ENCODE results near the gene SRCIN1. TPM values are rescaled to one million over a fixed set of nuclear protein-coding genes. Genes with fewer than 3 reads are reported as not detected.

The SRCIN1 gene
- polyA plus RNA-seq, 1 experiment = not detected

GRCh38 chr17:38584350-38584925, 21.3 kb downstream of the SRCIN1 start:
- CTCF ChIA-PET = interaction anchor here (0.7 to 4.9 kb wide), 13 partner anchors 12 to 92 kb away, joined by 3 to 49 read pairs (median 3); no protein-coding TSS in a partner anchor
- Histone ChIP-seq H3K27me3 (ENCODE audit: control insufficient read depth, insufficient read depth, low read length) (peaks cover 67% of the 10 kb centered on the region), H3K9me3 (ENCODE audit: control insufficient read depth, insufficient read depth, low read length) (no peaks in the 10 kb centered on the region), H3K27ac (ENCODE audit: low read depth, low read length) (no peak overlapping the region), H3K4me3 (ENCODE audit: low read depth, low read length) (no peak overlapping the region)
- POLR2A ChIA-PET = no interaction called here
- peak; percentile 88 for TF ChIP-seq CTCF (IDR thresholded peaks at IDR 0.05; ENCODE audit: low read depth, low read length)
- no peak for DNase-seq (ENCODE audit: low read depth, low spot score)

GRCh38 chr17:38583828-38584349, 21.9 kb downstream of the SRCIN1 start:
- Histone ChIP-seq H3K27me3 (ENCODE audit: control insufficient read depth, insufficient read depth, low read length) (peaks cover 67% of the 10 kb centered on the region), H3K9me3 (ENCODE audit: control insufficient read depth, insufficient read depth, low read length) (no peaks in the 10 kb centered on the region), H3K27ac (ENCODE audit: low read depth, low read length) (no peak overlapping the region), H3K4me3 (ENCODE audit: low read depth, low read length) (no peak overlapping the region)
- ChIA-PET CTCF (interaction anchor here (0.6 to 4.9 kb wide), 14 partner anchors 12 to 93 kb away, joined by 3 to 49 read pairs (median 3); no protein-coding TSS in a partner anchor), POLR2A (no interaction called here)
- DNase-seq (ENCODE audit: low read depth, low spot score) = no peak
- no peak for TF ChIP-seq CTCF (IDR thresholded peaks at IDR 0.05; ENCODE audit: low read depth, low read length)

GRCh38 chr17:38583176-38583575, 22.6 kb downstream of the SRCIN1 start:
- no peak for DNase-seq (ENCODE audit: low read depth, low spot score)
- no peak overlapping the region for H3K27ac ChIP-seq (ENCODE audit: low read depth, low read length)
- H3K4me3 ChIP-seq (ENCODE audit: low read depth, low read length) = no peak overlapping the region
- H3K9me3 ChIP-seq (ENCODE audit: control insufficient read depth, insufficient read depth, low read length) = no peaks in the 10 kb centered on the region
- peaks cover 67% of the 10 kb centered on the region for H3K27me3 ChIP-seq (ENCODE audit: control insufficient read depth, insufficient read depth, low read length)
- CTCF ChIA-PET = interaction anchor here (0.6 to 4.9 kb wide), 7 partner anchors 25 to 257 kb away, joined by 3 to 49 read pairs (median 3); no protein-coding TSS in a partner anchor
- TF ChIP-seq CTCF (IDR thresholded peaks at IDR 0.05; ENCODE audit: low read depth, low read length) = no peak
- POLR2A ChIA-PET = no interaction called here

- DNase-seq (ENCODE audit: low read depth, low spot score) = no peak
- H3K9me3 ChIP-seq (ENCODE audit: control insufficient read depth, insufficient read depth, low read length) = no peaks in the 10 kb centered on the region
- H3K4me3 ChIP-seq (ENCODE audit: low read depth, low read length) = no peak overlapping the region
- no peak overlapping the region for H3K27ac ChIP-seq (ENCODE audit: low read depth, low read length)
- POLR2A ChIA-PET = no interaction called here
- CTCF ChIA-PET = interaction anchor here (1.3 to 4.9 kb wide), 5 partner anchors 23 to 256 kb away, joined by 3 to 49 read pairs (median 3); no protein-coding TSS in a partner anchor
- peaks cover 67% of the 10 kb centered on the region for H3K27me3 ChIP-seq (ENCODE audit: control insufficient read depth, insufficient read depth, low read length)
- no peak for TF ChIP-seq CTCF (IDR thresholded peaks at IDR 0.05; ENCODE audit: low read depth, low read length)
These were observed 23.7 kb downstream of the SRCIN1 start for GRCh38 chr17:38582069-38582468.

GRCh38 chr17:38579934-38580333, 25.8 kb downstream of the SRCIN1 start:
- Histone ChIP-seq H3K9me3 (ENCODE audit: control insufficient read depth, insufficient read depth, low read length) (no peaks in the 10 kb centered on the region), H3K4me3 (ENCODE audit: low read depth, low read length) (no peak overlapping the region), H3K27ac (ENCODE audit: low read depth, low read length) (no peak overlapping the region), H3K27me3 (ENCODE audit: control insufficient read depth, insufficient read depth, low read length) (peaks cover 64% of the 10 kb centered on the region)
- DNase-seq (ENCODE audit: low read depth, low spot score) = no peak
- peak; percentile 5; the same call in 1 of the 2 replicates for TF ChIP-seq CTCF (IDR thresholded peaks at IDR 0.05; ENCODE audit: low read depth, low read length)
- ChIA-PET POLR2A (no interaction called here), CTCF (interaction anchor here (1.9 kb wide), 1 partner anchor 22 kb away, joined by 9 read pairs; no protein-coding TSS in a partner anchor)

Data from AG04450 (cell line).